ENCODE results near the gene TNFAIP8.

Gene TNFAIP8

GRCh38 chr5:119389288-119390030 lies 33.6 kb downstream of the TNFAIP8 start:
- DNase-seq = no peak
- TF ChIP-seq CTCF (IDR thresholded peaks at IDR 0.05) = no peak
- Mint-ChIP-seq H3K4me1 (peaks cover 51% of the 10 kb centered on the region), H3K36me3 (ENCODE audit: low read depth) (peaks cover 19% of the 10 kb centered on the region), H3K27ac (peak overlapping the region; percentile 76), H3K27me3 (ENCODE audit: low read depth, poor library complexity) (no peaks in the 10 kb centered on the region), H3K9me3 (no peaks in the 10 kb centered on the region), H3K4me3 (no peak overlapping the region)

GRCh38 chr5:119390404-119390803 lies 34.6 kb downstream of the TNFAIP8 start:
- no peak for TF ChIP-seq CTCF (IDR thresholded peaks at IDR 0.05)
- Mint-ChIP-seq H3K27ac (no peak overlapping the region), H3K27me3 (ENCODE audit: low read depth, poor library complexity) (no peaks in the 10 kb centered on the region), H3K36me3 (ENCODE audit: low read depth) (peaks cover 26% of the 10 kb centered on the region), H3K4me1 (peaks cover 42% of the 10 kb centered on the region), H3K4me3 (no peak overlapping the region), H3K9me3 (no peaks in the 10 kb centered on the region)
- no peak for DNase-seq

GRCh38 chr5:119393201-119393691 lies 37.4 kb downstream of the TNFAIP8 start:
- DNase-seq = no peak
- H3K9me3 Mint-ChIP-seq = no peaks in the 10 kb centered on the region
- H3K27ac Mint-ChIP-seq = no peak overlapping the region
- TF ChIP-seq CTCF (IDR thresholded peaks at IDR 0.05) = no peak
- H3K4me3 Mint-ChIP-seq = no peak overlapping the region
- H3K36me3 Mint-ChIP-seq (ENCODE audit: low read depth) = peaks cover 28% of the 10 kb centered on the region
- H3K4me1 Mint-ChIP-seq = peaks cover 16% of the 10 kb centered on the region
- no peaks in the 10 kb centered on the region for H3K27me3 Mint-ChIP-seq (ENCODE audit: low read depth, poor library complexity)

- Mint-ChIP-seq H3K9me3 (no peaks in the 10 kb centered on the region), H3K27ac (no peak overlapping the region), H3K4me1 (peaks cover 13% of the 10 kb centered on the region), H3K27me3 (ENCODE audit: low read depth, poor library complexity) (no peaks in the 10 kb centered on the region), H3K36me3 (ENCODE audit: low read depth) (peaks cover 28% of the 10 kb centered on the region), H3K4me3 (no peak overlapping the region)
- no peak for DNase-seq
- no peak for TF ChIP-seq CTCF (IDR thresholded peaks at IDR 0.05)
These were observed 37.9 kb downstream of the TNFAIP8 start for GRCh38 chr5:119393746-119394145.

GRCh38 chr5:119395080-119395836 lies 39.4 kb downstream of the TNFAIP8 start:
- Mint-ChIP-seq H3K36me3 (ENCODE audit: low read depth) (peaks cover 28% of the 10 kb centered on the region), H3K4me3 (no peak overlapping the region), H3K27me3 (ENCODE audit: low read depth, poor library complexity) (no peaks in the 10 kb centered on the region), H3K4me1 (peaks cover 12% of the 10 kb centered on the region), H3K27ac (peak overlapping the region; percentile 43), H3K9me3 (no peaks in the 10 kb centered on the region)
- no peak for TF ChIP-seq CTCF (IDR thresholded peaks at IDR 0.05)
- no peak for DNase-seq
